Measurements from ENCODE around the gene GORASP1. TPM values are rescaled to one million over a fixed set of nuclear protein-coding genes. Genes with fewer than 3 reads are reported as not detected.

GORASP1 gene
- polyA plus RNA-seq, 1 donor (not counting 4 experiments of a cell fraction or from before 2014, with no cell fraction given) = 43.7 TPM

GRCh38 chr3:39136533-39137434 lies 29.4 kb upstream of the GORASP1 start:
- Histone ChIP-seq H3K27me3 (ENCODE audit: control insufficient read depth, extremely low read depth, insufficient read depth, low read length) (no peaks in the 10 kb centered on the region), H3K9me3 (ENCODE audit: control insufficient read depth, low read depth, low read length) (no peaks in the 10 kb centered on the region), H3K4me1 (ENCODE audit: control insufficient read depth, extremely low read depth, insufficient read depth, low read length) (peaks cover 30% of the 10 kb centered on the region), H4K20me1 (ENCODE audit: control insufficient read depth, extremely low read depth, insufficient read depth, low read length) (no peaks in the 10 kb centered on the region), H2AFZ (ENCODE audit: control insufficient read depth, low read length) (no peak overlapping the region), H3K27ac (ENCODE audit: control insufficient read depth, insufficient read depth, low read length) (no peak overlapping the region), H3K9ac (ENCODE audit: control insufficient read depth, extremely low read depth, insufficient read depth, low read length) (no peak overlapping the region), H3K36me3 (ENCODE audit: control insufficient read depth in 2 of 2, extremely low read depth in 1 of 2, insufficient read depth in 2 of 2, low read length in 2 of 2) (no peaks in the 10 kb centered on the region), H3K9me1 (ENCODE audit: control insufficient read depth, extremely low read depth, insufficient read depth, low read length) (no peaks in the 10 kb centered on the region), H3K79me2 (ENCODE audit: control insufficient read depth, insufficient read depth, low read length) (no peaks in the 10 kb centered on the region), H3K4me3 (ENCODE audit: control insufficient read depth in 2 of 3, extremely low read depth in 1 of 3, insufficient read depth in 2 of 3, low read depth in 1 of 3, low read length in 3 of 3) (no peak overlapping the region), H3K4me2 (ENCODE audit: control insufficient read depth, extremely low read depth, insufficient read depth, low read depth, low read length) (no peak overlapping the region)
- dilution Hi-C loops (cut with MboI; ENCODE audit: extremely low pct_ligation_motif_present, low sequenced_read_pairs) = no loop called here
- no peak for FAIRE-seq
- TF ChIP-seq EZH2 (IDR thresholded peaks at IDR 0.05; ENCODE audit: low read length) (no peak), CTCF (optimal IDR thresholded peaks at IDR 0.05 in 1 of 3, IDR thresholded peaks at IDR 0.05 in 1 of 3, conservative IDR thresholded peaks at IDR 0.05 in 1 of 3; ENCODE audit: extremely low read depth in 1 of 3, insufficient read depth in 2 of 3, low read length in 3 of 3) (no peak)
- no peak for DNase-seq (ENCODE audit: low read depth, low spot score)

GRCh38 chr3:39135170-39135805 lies 27.9 kb upstream of the GORASP1 start:
- Histone ChIP-seq H3K4me1 (ENCODE audit: control insufficient read depth, extremely low read depth, insufficient read depth, low read length) (peaks cover 15% of the 10 kb centered on the region), H3K9ac (ENCODE audit: control insufficient read depth, extremely low read depth, insufficient read depth, low read length) (no peak overlapping the region), H3K36me3 (ENCODE audit: control insufficient read depth in 2 of 2, extremely low read depth in 1 of 2, insufficient read depth in 2 of 2, low read length in 2 of 2) (no peaks in the 10 kb centered on the region), H3K27ac (ENCODE audit: control insufficient read depth, insufficient read depth, low read length) (no peak overlapping the region), H3K4me3 (ENCODE audit: control insufficient read depth in 2 of 3, extremely low read depth in 1 of 3, insufficient read depth in 2 of 3, low read depth in 1 of 3, low read length in 3 of 3) (no peak overlapping the region), H3K4me2 (ENCODE audit: control insufficient read depth, extremely low read depth, insufficient read depth, low read depth, low read length) (no peak overlapping the region), H3K79me2 (ENCODE audit: control insufficient read depth, insufficient read depth, low read length) (no peaks in the 10 kb centered on the region), H3K9me3 (ENCODE audit: control insufficient read depth, low read depth, low read length) (no peaks in the 10 kb centered on the region), H3K27me3 (ENCODE audit: control insufficient read depth, extremely low read depth, insufficient read depth, low read length) (no peaks in the 10 kb centered on the region), H3K9me1 (ENCODE audit: control insufficient read depth, extremely low read depth, insufficient read depth, low read length) (no peaks in the 10 kb centered on the region), H4K20me1 (ENCODE audit: control insufficient read depth, extremely low read depth, insufficient read depth, low read length) (no peaks in the 10 kb centered on the region), H2AFZ (ENCODE audit: control insufficient read depth, low read length) (no peak overlapping the region)
- no peak for DNase-seq (ENCODE audit: low read depth, low spot score)
- FAIRE-seq = no peak
- dilution Hi-C loops (cut with MboI; ENCODE audit: extremely low pct_ligation_motif_present, low sequenced_read_pairs) = no loop called here
- no peak for TF ChIP-seq CTCF (optimal IDR thresholded peaks at IDR 0.05 in 1 of 3, IDR thresholded peaks at IDR 0.05 in 1 of 3, conservative IDR thresholded peaks at IDR 0.05 in 1 of 3; ENCODE audit: extremely low read depth in 1 of 3, insufficient read depth in 2 of 3, low read length in 3 of 3)
- TF ChIP-seq EZH2 (IDR thresholded peaks at IDR 0.05; ENCODE audit: low read length) = no peak

Measured in keratinocyte (primary cell).